Keratinocyte (primary cell): Measurements from ENCODE around the gene ARCN1.

Experiments used
- CTCF ChIP-seq, 3 experiments: IDR thresholded peaks in 1 of 3; conservative IDR thresholded peaks in 1 of 3; optimal IDR thresholded peaks in 1 of 3; 2 replicates in 2 of 3; 3 replicates in 1 of 3; pipeline versions ENCODE3 to v1.5.1; 2011; ENCODE audit warnings: low read length in 3 of 3, mild to moderate bottlenecking in 3 of 3, moderate library complexity in 2 of 3, control low read depth in 1 of 3, inconsistent platforms in 1 of 3; ENCODE audit not compliant: insufficient read depth in 2 of 3; ENCODE audit errors: extremely low read depth in 1 of 3
- EZH2 ChIP-seq: IDR thresholded peaks from one replicate; pipeline ENCODE4 v1.6.1; 2012; ENCODE audit warnings: inconsistent platforms, mild to moderate bottlenecking, low read length, moderate library complexity

- TF ChIP-seq CTCF (optimal IDR thresholded peaks at IDR 0.05 in 1 of 3, IDR thresholded peaks at IDR 0.05 in 1 of 3, conservative IDR thresholded peaks at IDR 0.05 in 1 of 3; ENCODE audit: extremely low read depth in 1 of 3, insufficient read depth in 2 of 3, low read length in 3 of 3): no peak
- no peak for TF ChIP-seq EZH2
Measured at GRCh38 chr11:118620529-118621070, 48.4 kb downstream of the ARCN1 start.
